Progenitor cell of endocrine pancreas (in vitro differentiated cells): ENCODE data around the gene STK17A. TPM values are rescaled to one million over a fixed set of nuclear protein-coding genes. Genes with fewer than 3 reads are reported as not detected.
"Not testable (repeated sequence)": the region's sequence is repeated elsewhere in the genome, so short reads cannot be mapped to it uniquely, and the experiment has no call there.

ENCODE experiments used
- DNase-seq: peaks from one replicate; pipeline ENCODE4 v3.0.0; 2021; ENCODE audit warnings: low spot score; ENCODE audit not compliant: unreplicated experiment
- H3K27ac Mint-ChIP-seq: 2 replicates; pipeline ENCODE4 v1.8.0; 2021; ENCODE audit warnings: mild to moderate bottlenecking, moderate library complexity, mixed read lengths
- H3K27me3 Mint-ChIP-seq: 2 replicates; pipeline ENCODE4 v1.8.0; 2021; ENCODE audit warnings: mixed read lengths
- H3K36me3 Mint-ChIP-seq: 2 replicates; pipeline ENCODE4 v1.8.0; 2022; ENCODE audit warnings: mixed read lengths; ENCODE audit not compliant: insufficient read depth
- H3K4me1 Mint-ChIP-seq: 2 replicates; pipeline ENCODE4 v1.8.0; 2021; ENCODE audit warnings: low read depth, mixed read lengths
- H3K4me3 Mint-ChIP-seq: 2 replicates; pipeline ENCODE4 v1.8.0; 2021; ENCODE audit warnings: low read depth, mild to moderate bottlenecking, moderate library complexity, mixed read lengths
- H3K9me3 Mint-ChIP-seq: 2 replicates; pipeline ENCODE4 v1.8.0; 2021; ENCODE audit warnings: low read depth, mixed read lengths
- total RNA-seq: library from RNA; stranded (reverse); gene quantifications from 2 replicates; pipeline ENCODE4 v1.2.1, GENCODE V29; 2021
- TF ChIP-seq, protein P1 (sequence below): fragments of 200-600 bp; sonication (generic); IDR thresholded peaks from one replicate; pipeline ENCODE4 v1.5.0; 2021; ENCODE audit warnings: antibody characterized with exemption, mild to moderate bottlenecking; ENCODE audit not compliant: unreplicated experiment

Gene STK17A
- total RNA-seq, 1 donor from 2014 or later = 23.0 TPM

GRCh38 chr7:43590862-43591557 lies 8.1 kb downstream of the STK17A start:
- TF ChIP-seq, protein P1, sequence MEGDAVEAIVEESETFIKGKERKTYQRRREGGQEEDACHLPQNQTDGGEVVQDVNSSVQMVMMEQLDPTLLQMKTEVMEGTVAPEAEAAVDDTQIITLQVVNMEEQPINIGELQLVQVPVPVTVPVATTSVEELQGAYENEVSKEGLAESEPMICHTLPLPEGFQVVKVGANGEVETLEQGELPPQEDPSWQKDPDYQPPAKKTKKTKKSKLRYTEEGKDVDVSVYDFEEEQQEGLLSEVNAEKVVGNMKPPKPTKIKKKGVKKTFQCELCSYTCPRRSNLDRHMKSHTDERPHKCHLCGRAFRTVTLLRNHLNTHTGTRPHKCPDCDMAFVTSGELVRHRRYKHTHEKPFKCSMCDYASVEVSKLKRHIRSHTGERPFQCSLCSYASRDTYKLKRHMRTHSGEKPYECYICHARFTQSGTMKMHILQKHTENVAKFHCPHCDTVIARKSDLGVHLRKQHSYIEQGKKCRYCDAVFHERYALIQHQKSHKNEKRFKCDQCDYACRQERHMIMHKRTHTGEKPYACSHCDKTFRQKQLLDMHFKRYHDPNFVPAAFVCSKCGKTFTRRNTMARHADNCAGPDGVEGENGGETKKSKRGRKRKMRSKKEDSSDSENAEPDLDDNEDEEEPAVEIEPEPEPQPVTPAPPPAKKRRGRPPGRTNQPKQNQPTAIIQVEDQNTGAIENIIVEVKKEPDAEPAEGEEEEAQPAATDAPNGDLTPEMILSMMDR = no peak
- Mint-ChIP-seq H3K4me1 (peaks cover 38% of the 10 kb centered on the region), H3K9me3 (no peaks in the 10 kb centered on the region), H3K27ac (no peak overlapping the region), H3K4me3 (no peak overlapping the region), H3K36me3 (peaks cover 1% of the 10 kb centered on the region), H3K27me3 (no peaks in the 10 kb centered on the region)
- no peak for DNase-seq

DNA sequence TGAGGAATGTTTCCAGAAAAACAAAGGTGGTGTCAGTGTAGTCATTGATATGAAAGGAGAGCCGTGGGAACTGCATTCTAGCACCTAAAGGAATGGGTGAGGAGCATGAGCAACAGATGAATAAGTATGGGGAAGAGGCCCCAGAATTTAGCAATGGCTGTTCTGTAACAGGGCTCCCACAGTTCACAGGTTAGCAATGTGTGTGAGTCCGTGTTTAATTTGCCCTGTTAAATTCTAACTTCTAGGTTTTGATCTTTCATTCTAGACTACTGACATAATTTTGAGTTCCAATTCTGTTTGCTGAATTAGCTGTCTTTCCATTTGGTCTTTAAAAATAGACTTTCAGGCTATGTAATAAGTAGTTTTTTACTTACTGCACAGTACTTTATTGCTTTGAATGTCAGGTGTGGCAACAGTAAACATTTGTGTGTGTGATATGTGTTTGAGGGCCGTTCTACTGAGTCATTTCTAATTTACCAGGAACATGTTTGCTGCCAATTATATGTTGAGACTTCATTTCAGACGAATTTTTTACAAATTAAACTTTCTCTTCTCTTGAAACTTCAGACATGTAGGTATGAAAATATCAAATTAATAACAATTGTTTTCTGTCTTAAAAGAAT lies 8.8 kb downstream of the STK17A start:
- no peaks in the 10 kb centered on the region for H3K9me3 Mint-ChIP-seq
- DNase-seq = no peak
- no peak overlapping the region for H3K27ac Mint-ChIP-seq
- peaks cover 33% of the 10 kb centered on the region for H3K4me1 Mint-ChIP-seq
- TF ChIP-seq, protein P1 = no peak
- H3K4me3 Mint-ChIP-seq = no peak overlapping the region
- H3K27me3 Mint-ChIP-seq = no peaks in the 10 kb centered on the region
- H3K36me3 Mint-ChIP-seq = peaks cover 1% of the 10 kb centered on the region

DNA sequence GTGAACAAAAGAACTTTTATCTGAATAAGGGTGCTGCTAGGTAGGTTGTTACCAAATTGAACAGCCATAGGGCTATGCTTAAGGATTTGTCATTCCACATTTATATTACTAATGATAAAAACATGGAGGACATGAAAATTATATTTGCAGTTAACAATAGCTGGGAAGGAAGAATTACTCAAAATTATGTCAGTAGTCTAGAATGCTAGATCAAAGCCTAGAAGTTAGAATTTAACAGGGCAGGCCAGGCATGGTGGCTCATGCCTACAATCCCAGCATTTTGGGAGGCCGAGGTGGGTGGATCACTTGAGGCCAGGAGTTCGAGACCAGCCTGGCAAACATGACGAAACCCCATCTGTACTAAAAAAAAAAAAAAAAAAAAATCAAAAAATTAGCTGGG lies 9.4 kb downstream of the STK17A start:
- no peak overlapping the region for H3K4me3 Mint-ChIP-seq
- no peaks in the 10 kb centered on the region for H3K9me3 Mint-ChIP-seq
- H3K4me1 Mint-ChIP-seq = peaks cover 32% of the 10 kb centered on the region
- no peak for DNase-seq
- peaks cover 3% of the 10 kb centered on the region for H3K36me3 Mint-ChIP-seq
- TF ChIP-seq, protein P1 = no peak
- no peak overlapping the region for H3K27ac Mint-ChIP-seq
- H3K27me3 Mint-ChIP-seq = no peaks in the 10 kb centered on the region

- H3K9me3 Mint-ChIP-seq = no peaks in the 10 kb centered on the region
- H3K27ac Mint-ChIP-seq = no peak overlapping the region
- H3K4me1 Mint-ChIP-seq = peaks cover 29% of the 10 kb centered on the region
- H3K4me3 Mint-ChIP-seq = no peak overlapping the region
- no peak for DNase-seq
- no peaks in the 10 kb centered on the region for H3K27me3 Mint-ChIP-seq
- H3K36me3 Mint-ChIP-seq = peaks cover 3% of the 10 kb centered on the region
- TF ChIP-seq, protein P1 = no peak
Observed at GRCh38 chr7:43593010-43593409, 10.1 kb downstream of the STK17A start.

DNA sequence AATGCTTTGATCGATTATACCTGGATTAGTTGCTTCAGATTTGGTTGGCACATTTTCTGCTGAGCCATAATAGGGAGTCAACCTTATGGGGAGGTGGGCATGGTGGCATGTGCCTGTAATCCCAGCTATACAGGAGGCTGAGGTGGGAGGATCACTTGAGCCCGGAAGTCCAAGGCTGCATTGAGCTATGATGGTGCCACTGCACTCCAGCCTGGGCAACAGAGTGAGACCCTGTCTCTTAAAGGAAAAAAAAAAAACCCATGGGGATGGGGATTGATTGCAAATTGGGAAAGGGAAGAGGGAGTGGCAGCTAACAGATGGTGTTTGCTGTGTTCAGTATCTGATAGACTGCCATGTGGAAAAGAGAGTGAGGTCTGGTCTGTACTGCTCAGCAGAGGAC lies 11.1 kb downstream of the STK17A start:
- Mint-ChIP-seq H3K4me3 (no peak overlapping the region), H3K9me3 (no peaks in the 10 kb centered on the region), H3K27ac (no peak overlapping the region), H3K27me3 (no peaks in the 10 kb centered on the region), H3K36me3 (peaks cover 5% of the 10 kb centered on the region), H3K4me1 (peaks cover 21% of the 10 kb centered on the region)
- TF ChIP-seq, protein P1 = no peak
- no peak for DNase-seq

DNA sequence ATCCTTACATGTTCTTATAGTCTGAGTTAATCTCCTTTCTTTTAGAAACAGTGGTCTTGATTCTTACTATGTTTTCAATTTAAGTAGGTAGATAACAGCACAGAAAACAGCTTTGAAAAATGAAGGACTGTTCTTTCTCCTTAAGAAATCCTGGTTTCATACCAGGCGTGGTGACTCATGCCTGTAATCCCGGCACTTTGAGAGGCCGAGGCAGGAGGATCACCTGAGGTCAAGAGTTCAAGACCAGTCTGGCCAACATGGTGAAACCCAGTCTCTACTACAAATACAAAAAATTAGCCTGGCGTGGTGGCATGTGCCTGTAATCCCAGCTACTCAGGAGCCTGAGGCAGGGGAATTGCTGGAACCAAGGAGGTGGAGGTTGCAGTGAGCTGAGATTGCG lies 13.5 kb downstream of the STK17A start:
- peaks cover 11% of the 10 kb centered on the region for H3K4me1 Mint-ChIP-seq
- H3K27ac Mint-ChIP-seq, H3K9me3 Mint-ChIP-seq, H3K4me3 Mint-ChIP-seq, H3K27me3 Mint-ChIP-seq, H3K36me3 Mint-ChIP-seq, DNase-seq: not testable (repeated sequence)
